Stimulated activated CD8-positive, alpha-beta memory T cell treated with anti-CD3 and anti-CD28 coated beads, Interleukin-4, amount 100 ng/mL, for 1 hour (primary cell): ENCODE results near the gene FANCG.

ENCODE experiments used
- DNase-seq, 2 donors: peaks; one replicate each; pipeline ENCODE4 v3.0.0-alpha.2; 2020; ENCODE audit warnings: low read depth in 2 of 2, low spot score in 1 of 2

Gene FANCG

GRCh38 chr9:35067056-35067455 lies 12.7 kb downstream of the FANCG start:
- no peak for DNase-seq

- DNase-seq = no peak
Observed at GRCh38 chr9:35060548-35061207, 19.1 kb downstream of the FANCG start.

GRCh38 chr9:35059438-35059837 lies 20.3 kb downstream of the FANCG start:
- no peak for DNase-seq

- DNase-seq = no peak
Observed at GRCh38 chr9:35057271-35057620, 22.5 kb downstream of the FANCG start.

GRCh38 chr9:35056571-35057270 lies 23.0 kb downstream of the FANCG start:
- DNase-seq = no peak

GRCh38 chr9:35054871-35055644 lies 24.7 kb downstream of the FANCG start:
- no peak for DNase-seq

GRCh38 chr9:35054185-35054835 lies 25.4 kb downstream of the FANCG start:
- no peak for DNase-seq

- DNase-seq = peak in 1 of 2 donors; percentile 21
Observed at GRCh38 chr9:35051069-35051967, 28.4 kb downstream of the FANCG start.

GRCh38 chr9:35048511-35048910 lies 31.2 kb downstream of the FANCG start:
- no peak for DNase-seq

- DNase-seq = no peak
Observed at GRCh38 chr9:35044071-35044470, 35.7 kb downstream of the FANCG start.

GRCh38 chr9:35042891-35043545 lies 36.7 kb downstream of the FANCG start:
- DNase-seq = no peak

- DNase-seq = no peak
Observed at GRCh38 chr9:35042081-35042604, 37.6 kb downstream of the FANCG start.

GRCh38 chr9:35035851-35036701 lies 43.7 kb downstream of the FANCG start:
- peak in 1 of 2 donors; percentile 8 for DNase-seq

GRCh38 chr9:35033101-35033500 lies 46.6 kb downstream of the FANCG start:
- no peak for DNase-seq

GRCh38 chr9:35029852-35030251 lies 49.9 kb downstream of the FANCG start:
- no peak for DNase-seq

- DNase-seq = no peak
Observed at GRCh38 chr9:35029241-35029640, 50.5 kb downstream of the FANCG start.

GRCh38 chr9:35028341-35028740 lies 51.4 kb downstream of the FANCG start:
- DNase-seq = no peak

- DNase-seq = no peak
Observed at GRCh38 chr9:35027860-35028259, 51.9 kb downstream of the FANCG start.

- no peak for DNase-seq
Observed at GRCh38 chr9:35027374-35027773, 52.4 kb downstream of the FANCG start.
